Measurements from ENCODE around the gene WDR5B. TPM values are rescaled to one million over a fixed set of nuclear protein-coding genes. Genes with fewer than 3 reads are reported as not detected.
A peak's percentile ranks its signal among the peaks of the same experiment; 100 is the strongest.

WDR5B gene
- total RNA-seq, 1 experiment from 2014 or later: 5.4 TPM

DNA sequence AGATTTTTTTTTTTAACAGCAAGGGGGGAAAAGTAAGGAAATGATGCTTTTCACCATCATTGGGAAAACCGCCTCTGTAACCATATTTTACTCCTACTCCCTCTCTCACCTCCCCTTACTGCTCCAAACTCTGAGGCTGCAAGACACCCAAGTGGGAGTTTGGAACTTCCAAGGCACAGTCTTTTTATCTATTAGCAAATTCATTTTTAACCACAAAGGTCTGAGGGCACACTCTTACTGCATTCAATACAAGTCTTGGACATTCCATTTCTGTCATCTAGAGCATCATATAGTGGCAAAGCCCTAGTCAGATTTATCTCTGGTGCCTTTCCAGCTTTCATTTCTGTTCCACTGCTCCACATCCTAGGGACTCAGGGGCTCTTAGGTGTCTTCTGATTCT, 18.7 kb downstream of the WDR5B start:
- no peak overlapping the region for H3K4me3 ChIP-seq
- H3K9me3 ChIP-seq (replicated peaks): no peaks in the 10 kb centered on the region
- no peaks in the 10 kb centered on the region for H3K36me3 ChIP-seq
- H3K27me3 ChIP-seq (replicated peaks): no peaks in the 10 kb centered on the region
- H3K4me1 ChIP-seq (replicated peaks): no peaks in the 10 kb centered on the region
- H3K27ac ChIP-seq: no peak overlapping the region
- DNase-seq (ENCODE audit: low read depth in 1 of 2, low spot score in 2 of 2): no peak

DNA sequence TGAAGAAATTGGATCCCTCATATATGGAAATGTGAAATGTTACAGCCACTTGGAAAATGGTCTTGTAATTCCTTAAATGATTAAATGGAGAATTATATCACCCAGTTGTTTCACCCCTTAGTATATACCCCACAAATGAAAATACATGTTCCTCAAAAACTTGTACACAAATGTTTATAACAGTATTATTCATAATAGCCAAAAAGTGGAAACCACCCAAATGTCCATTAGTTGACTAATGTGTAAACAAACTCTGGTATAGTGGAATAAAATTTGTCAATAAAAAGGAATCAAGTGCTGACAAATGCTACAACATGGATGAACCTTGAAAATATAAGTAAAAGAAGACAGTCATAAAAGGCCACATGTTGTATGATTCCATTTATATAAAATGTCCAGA, 19.4 kb downstream of the WDR5B start:
- no peak overlapping the region for H3K4me3 ChIP-seq
- DNase-seq (ENCODE audit: low read depth in 1 of 2, low spot score in 2 of 2): no peak
- no peaks in the 10 kb centered on the region for H3K36me3 ChIP-seq
- H3K9me3 ChIP-seq (replicated peaks): no peaks in the 10 kb centered on the region
- no peaks in the 10 kb centered on the region for H3K27me3 ChIP-seq (replicated peaks)
- H3K4me1 ChIP-seq (replicated peaks): no peaks in the 10 kb centered on the region
- H3K27ac ChIP-seq: no peak overlapping the region

GRCh38 chr3:122395582-122395981, 20.3 kb downstream of the WDR5B start:
- H3K4me3 ChIP-seq: no peak overlapping the region
- H3K9me3 ChIP-seq (replicated peaks): no peaks in the 10 kb centered on the region
- H3K36me3 ChIP-seq: no peaks in the 10 kb centered on the region
- H3K27me3 ChIP-seq (replicated peaks): no peaks in the 10 kb centered on the region
- no peak for DNase-seq (ENCODE audit: low read depth in 1 of 2, low spot score in 2 of 2)
- H3K27ac ChIP-seq: no peak overlapping the region
- no peaks in the 10 kb centered on the region for H3K4me1 ChIP-seq (replicated peaks)

- Histone ChIP-seq H3K36me3 (no peaks in the 10 kb centered on the region), H3K27me3 (replicated peaks) (peaks cover 8% of the 10 kb centered on the region; the same call in 1 of the 2 replicates), H3K27ac (no peak overlapping the region), H3K4me3 (no peak overlapping the region), H3K4me1 (replicated peaks) (no peaks in the 10 kb centered on the region), H3K9me3 (replicated peaks) (no peaks in the 10 kb centered on the region)
- no peak for DNase-seq (ENCODE audit: low read depth in 1 of 2, low spot score in 2 of 2)
Observed at GRCh38 chr3:122394173-122394572, 21.7 kb downstream of the WDR5B start.

DNA sequence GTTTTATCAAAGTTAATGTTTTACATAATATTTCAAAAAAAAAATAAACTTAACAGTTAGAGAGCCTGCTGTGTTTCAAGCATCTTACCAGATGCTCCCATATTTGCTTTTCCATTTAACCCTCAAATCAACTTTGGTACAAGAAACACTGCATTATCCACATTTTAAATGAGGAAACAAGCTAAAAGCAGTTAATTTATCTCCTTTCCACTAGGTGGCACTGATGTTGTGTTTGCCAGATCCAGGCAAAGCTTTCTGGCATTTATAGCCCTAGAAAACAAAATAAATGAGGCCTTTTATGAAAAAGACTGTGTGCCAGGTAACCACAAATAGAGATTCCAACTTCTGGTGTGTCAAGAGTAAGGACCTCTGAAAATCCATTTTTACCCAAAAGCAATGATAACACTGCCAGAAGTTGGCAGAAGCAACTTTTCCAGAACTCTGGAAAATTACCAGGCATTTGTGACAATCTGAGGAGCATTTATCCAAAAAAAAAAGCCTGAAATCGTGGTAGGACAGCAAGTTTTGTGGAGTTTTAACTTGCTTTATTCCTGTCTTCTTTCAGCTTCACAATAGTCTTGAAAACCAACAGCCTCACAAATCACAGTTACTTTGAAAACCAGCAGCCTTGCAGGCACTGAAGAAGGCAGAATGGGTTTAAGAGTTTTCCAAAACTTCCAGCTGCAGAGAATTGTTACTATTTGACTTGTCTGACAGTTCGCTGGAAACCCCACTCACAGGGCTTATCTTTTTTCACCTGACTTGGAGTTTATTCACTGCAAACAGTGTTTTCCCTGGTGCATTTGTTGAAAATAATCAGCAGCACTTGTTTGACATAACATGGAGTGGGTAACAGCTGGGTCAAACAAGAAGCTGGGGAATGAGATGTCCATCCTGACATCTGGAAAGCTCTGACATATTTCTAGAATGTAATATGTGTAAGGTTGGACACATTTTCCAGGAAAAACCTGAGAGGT, 22.7 kb downstream of the WDR5B start:
- peak in 1 of 2 experiments; percentile 14 for DNase-seq (ENCODE audit: low read depth in 1 of 2, low spot score in 2 of 2)
- no peak overlapping the region for H3K27ac ChIP-seq
- H3K9me3 ChIP-seq (replicated peaks): no peaks in the 10 kb centered on the region
- peaks cover 13% of the 10 kb centered on the region; the same call in 1 of the 2 replicates for H3K27me3 ChIP-seq (replicated peaks)
- H3K36me3 ChIP-seq: no peaks in the 10 kb centered on the region
- no peak overlapping the region for H3K4me3 ChIP-seq
- no peaks in the 10 kb centered on the region for H3K4me1 ChIP-seq (replicated peaks)

- H3K4me1 ChIP-seq (replicated peaks): no peaks in the 10 kb centered on the region
- H3K9me3 ChIP-seq (replicated peaks): no peaks in the 10 kb centered on the region
- peaks cover 20% of the 10 kb centered on the region; the same call in 1 of the 2 replicates for H3K27me3 ChIP-seq (replicated peaks)
- H3K27ac ChIP-seq: no peak overlapping the region
- no peaks in the 10 kb centered on the region for H3K36me3 ChIP-seq
- no peak for DNase-seq (ENCODE audit: low read depth in 1 of 2, low spot score in 2 of 2)
- no peak overlapping the region for H3K4me3 ChIP-seq
Observed at GRCh38 chr3:122391681-122392446, 24.0 kb downstream of the WDR5B start.

- no peaks in the 10 kb centered on the region for H3K36me3 ChIP-seq
- H3K4me1 ChIP-seq (replicated peaks): no peaks in the 10 kb centered on the region
- no peak overlapping the region for H3K27ac ChIP-seq
- peaks cover 22% of the 10 kb centered on the region; the same call in 1 of the 2 replicates for H3K27me3 ChIP-seq (replicated peaks)
- H3K4me3 ChIP-seq: no peak overlapping the region
- H3K9me3 ChIP-seq (replicated peaks): no peaks in the 10 kb centered on the region
- no peak for DNase-seq (ENCODE audit: low read depth in 1 of 2, low spot score in 2 of 2)
Observed at GRCh38 chr3:122390665-122391064, 25.2 kb downstream of the WDR5B start.

DNA sequence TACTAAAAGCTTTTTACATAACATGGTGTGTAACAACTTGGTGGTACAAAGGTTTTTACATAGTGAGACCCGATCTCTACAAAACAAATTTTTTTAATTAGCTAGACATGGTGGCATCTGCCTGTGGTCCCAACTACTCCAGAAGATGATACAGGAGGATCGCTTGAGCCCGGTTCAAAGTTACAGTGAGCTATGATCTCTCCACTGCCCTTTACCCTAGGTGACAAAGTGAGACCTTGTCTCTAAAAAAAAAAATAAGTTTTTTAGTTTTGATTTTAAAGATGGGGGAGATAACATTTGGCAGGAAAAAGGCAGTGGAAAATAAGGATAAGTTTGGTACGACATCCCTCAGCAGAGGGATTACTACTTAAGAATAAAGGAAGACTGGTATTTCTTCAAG, 26.0 kb downstream of the WDR5B start:
- Histone ChIP-seq H3K27me3 (replicated peaks) (peaks cover 25% of the 10 kb centered on the region), H3K36me3 (no peaks in the 10 kb centered on the region), H3K4me1 (replicated peaks) (no peaks in the 10 kb centered on the region), H3K4me3 (no peak overlapping the region), H3K9me3 (replicated peaks) (no peaks in the 10 kb centered on the region), H3K27ac (no peak overlapping the region)
- no peak for DNase-seq (ENCODE audit: low read depth in 1 of 2, low spot score in 2 of 2)

DNA sequence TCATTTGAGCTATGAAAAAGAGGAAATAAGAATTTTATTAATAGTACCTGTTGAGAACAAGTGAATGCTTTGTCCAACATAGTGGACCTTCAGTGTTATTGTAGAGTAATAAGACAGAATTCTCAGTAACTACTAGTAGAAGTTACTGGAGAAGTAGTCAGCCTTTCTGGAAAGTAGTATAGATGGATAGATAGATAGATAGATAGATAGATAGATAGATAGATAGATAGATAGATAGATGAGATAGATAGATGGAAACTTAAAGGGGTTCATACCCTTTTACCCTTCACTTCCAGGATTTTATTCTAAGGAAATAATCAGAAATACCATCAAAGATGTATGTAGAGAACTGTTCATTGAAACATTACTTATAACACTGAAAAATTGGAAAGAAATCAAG, 26.7 kb downstream of the WDR5B start:
- Histone ChIP-seq H3K9me3 (replicated peaks) (no peaks in the 10 kb centered on the region), H3K36me3 (no peaks in the 10 kb centered on the region), H3K27ac (no peak overlapping the region), H3K4me3 (no peak overlapping the region), H3K27me3 (replicated peaks) (peaks cover 25% of the 10 kb centered on the region), H3K4me1 (replicated peaks) (peaks cover 2% of the 10 kb centered on the region; the same call in 1 of the 2 replicates)
- DNase-seq (ENCODE audit: low read depth in 1 of 2, low spot score in 2 of 2): no peak

- DNase-seq (ENCODE audit: low read depth in 1 of 2, low spot score in 2 of 2): no peak
- no peaks in the 10 kb centered on the region for H3K9me3 ChIP-seq (replicated peaks)
- peaks cover under 1% of the 10 kb centered on the region; the same call in 1 of the 2 replicates for H3K36me3 ChIP-seq
- H3K27ac ChIP-seq: no peak overlapping the region
- H3K4me3 ChIP-seq: no peak overlapping the region
- peaks cover 25% of the 10 kb centered on the region for H3K27me3 ChIP-seq (replicated peaks)
- H3K4me1 ChIP-seq (replicated peaks): peaks cover 11% of the 10 kb centered on the region
Observed at GRCh38 chr3:122387709-122388108, 28.2 kb downstream of the WDR5B start.

DNA sequence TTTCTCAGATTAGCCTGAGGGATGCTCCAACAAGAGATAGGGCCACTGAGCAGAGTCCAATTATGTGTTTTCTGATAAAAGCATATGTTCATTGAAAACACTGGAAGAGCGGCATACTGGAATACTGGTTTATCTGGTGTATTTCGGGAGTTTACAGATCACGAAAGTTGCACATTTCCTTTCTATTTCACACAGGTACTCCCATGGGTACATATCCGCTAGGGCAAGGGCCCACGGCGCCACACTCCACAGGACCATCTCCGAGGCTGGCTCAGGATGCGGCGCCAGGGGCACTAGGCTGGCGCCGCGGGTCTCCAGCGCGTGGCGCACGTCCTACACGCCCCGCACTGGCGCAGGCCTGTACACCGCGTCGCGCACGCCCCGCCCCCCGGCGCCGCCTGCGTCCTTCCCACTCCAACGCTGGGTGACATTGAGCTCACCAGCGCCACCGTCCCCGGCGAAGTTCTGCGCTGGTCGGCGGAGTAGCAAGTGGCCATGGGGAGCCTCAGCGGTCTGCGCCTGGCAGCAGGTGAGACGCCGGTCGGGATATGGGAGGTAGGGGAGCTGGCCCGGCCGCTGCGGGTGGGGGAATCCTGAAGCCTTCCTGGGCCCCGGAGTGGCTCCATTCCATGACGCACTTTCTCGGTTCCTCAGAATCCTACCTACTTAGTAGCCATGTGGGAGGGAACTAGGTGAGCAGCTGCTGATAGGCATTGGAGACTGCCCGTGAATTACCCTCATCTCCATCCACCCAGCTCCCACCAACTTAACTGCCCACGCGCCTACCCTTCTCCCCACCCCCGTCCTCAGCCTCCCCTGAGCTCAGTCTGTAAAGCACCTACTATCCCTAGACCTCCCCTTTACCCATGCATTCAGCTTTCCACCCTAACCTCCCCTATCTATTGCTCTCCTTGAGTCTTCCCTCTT, 31.8 kb downstream of the WDR5B start, which contains the start of gene FAM162A:
Gene FAM162A (plus strand): TSS at position 412 of the 927 bp plus-strand sequence. CDS start 84 bp downstream, at position 496.
- Histone ChIP-seq H3K4me3 (peak within 1 kb of the TSS; percentile 64), H3K27ac (peak within 1 kb of the TSS; percentile 40), H3K4me1 (replicated peaks) (peaks cover 11% of the 10 kb centered on the region), H3K36me3 (peaks cover 3% of the 10 kb centered on the region; the same call in 1 of the 2 replicates), H3K27me3 (replicated peaks) (peaks cover 17% of the 10 kb centered on the region), H3K9me3 (replicated peaks) (no peaks in the 10 kb centered on the region)
- peak; percentile 83 to 89 for DNase-seq (ENCODE audit: low read depth in 1 of 2, low spot score in 2 of 2)

- no peaks in the 10 kb centered on the region for H3K9me3 ChIP-seq (replicated peaks)
- peaks cover 11% of the 10 kb centered on the region for H3K4me1 ChIP-seq (replicated peaks)
- peak within 1 kb of the TSS; percentile 64 for H3K4me3 ChIP-seq
- DNase-seq (ENCODE audit: low read depth in 1 of 2, low spot score in 2 of 2): peak; percentile 84
- H3K36me3 ChIP-seq: peaks cover 3% of the 10 kb centered on the region; the same call in 1 of the 2 replicates
- peak within 1 kb of the TSS; percentile 40 for H3K27ac ChIP-seq
- H3K27me3 ChIP-seq (replicated peaks): peaks cover 12% of the 10 kb centered on the region
Observed at GRCh38 chr3:122382888-122383666, 32.8 kb downstream of the WDR5B start, which contains the start of gene MIX23. Gene MIX23 (minus strand): TSS chr3:122383231. CDS start chr3:122383224, 7 bp downstream.
